ENCODE results near the gene LDLRAD2.

- TF ChIP-seq EZH2 (IDR thresholded peaks at IDR 0.05; ENCODE audit: low read length, missing control alignments): no peak
- TF ChIP-seq, protein P1, sequence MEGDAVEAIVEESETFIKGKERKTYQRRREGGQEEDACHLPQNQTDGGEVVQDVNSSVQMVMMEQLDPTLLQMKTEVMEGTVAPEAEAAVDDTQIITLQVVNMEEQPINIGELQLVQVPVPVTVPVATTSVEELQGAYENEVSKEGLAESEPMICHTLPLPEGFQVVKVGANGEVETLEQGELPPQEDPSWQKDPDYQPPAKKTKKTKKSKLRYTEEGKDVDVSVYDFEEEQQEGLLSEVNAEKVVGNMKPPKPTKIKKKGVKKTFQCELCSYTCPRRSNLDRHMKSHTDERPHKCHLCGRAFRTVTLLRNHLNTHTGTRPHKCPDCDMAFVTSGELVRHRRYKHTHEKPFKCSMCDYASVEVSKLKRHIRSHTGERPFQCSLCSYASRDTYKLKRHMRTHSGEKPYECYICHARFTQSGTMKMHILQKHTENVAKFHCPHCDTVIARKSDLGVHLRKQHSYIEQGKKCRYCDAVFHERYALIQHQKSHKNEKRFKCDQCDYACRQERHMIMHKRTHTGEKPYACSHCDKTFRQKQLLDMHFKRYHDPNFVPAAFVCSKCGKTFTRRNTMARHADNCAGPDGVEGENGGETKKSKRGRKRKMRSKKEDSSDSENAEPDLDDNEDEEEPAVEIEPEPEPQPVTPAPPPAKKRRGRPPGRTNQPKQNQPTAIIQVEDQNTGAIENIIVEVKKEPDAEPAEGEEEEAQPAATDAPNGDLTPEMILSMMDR (conservative IDR thresholded peaks at IDR 0.05 in 1 of 2, IDR thresholded peaks at IDR 0.05 in 1 of 2; ENCODE audit: low read depth in 1 of 2, low read length in 2 of 2): no peak
Observed at GRCh38 chr1:21871943-21872342, 59.9 kb downstream of the LDLRAD2 start.

Measured in fibroblast of lung (primary cell).